ENCODE data around the gene ARF4.

ARF4 gene

GRCh38 chr3:57605683-57606082, 8.5 kb upstream of the ARF4 start:
- no peaks in the 10 kb centered on the region for H3K79me2 ChIP-seq (ENCODE audit: insufficient read depth, low read length)
- H3K9me3 ChIP-seq (ENCODE audit: low read length), result peaks cover 9% of the 10 kb centered on the region; the same call in 1 of the 2 replicates
- H3K27ac ChIP-seq (ENCODE audit: low read depth, low read length, poor library complexity, severe bottlenecking), result no peak overlapping the region

GRCh38 chr3:57604971-57605370, 7.8 kb upstream of the ARF4 start:
- no peak overlapping the region for H2AFZ ChIP-seq (ENCODE audit: low read length)
- no peaks in the 10 kb centered on the region for H3K27me3 ChIP-seq (ENCODE audit: insufficient read depth, low read length)
- no peaks in the 10 kb centered on the region for H3K9me2 ChIP-seq (ENCODE audit: low read depth, low read length)
- no peak overlapping the region for H3K27ac ChIP-seq (ENCODE audit: low read depth, low read length, poor library complexity, severe bottlenecking)
- peaks cover 7% of the 10 kb centered on the region for H3K36me3 ChIP-seq (ENCODE audit: insufficient read depth, low read length)
- no peaks in the 10 kb centered on the region for H3F3A ChIP-seq (ENCODE audit: insufficient read depth, low read length)
- no peaks in the 10 kb centered on the region for H4K20me1 ChIP-seq (ENCODE audit: insufficient read depth, low read length)
- no peak overlapping the region for H3K4me3 ChIP-seq (ENCODE audit: low read depth, low read length, poor library complexity, severe bottlenecking)
- TF ChIP-seq EZH2 (IDR thresholded peaks at IDR 0.05; ENCODE audit: borderline replicate concordance, low read length) (no peak), CTCF (IDR thresholded peaks at IDR 0.05; ENCODE audit: low read length) (no peak)
- H3K9me3 ChIP-seq (ENCODE audit: low read length), result peaks cover 9% of the 10 kb centered on the region; the same call in 1 of the 2 replicates
- no peaks in the 10 kb centered on the region for H3K4me1 ChIP-seq (ENCODE audit: insufficient read depth, low read length, severe bottlenecking)
- H3K9ac ChIP-seq (ENCODE audit: low read length), result no peak overlapping the region
- no peak overlapping the region for H3K4me2 ChIP-seq (ENCODE audit: low read length)
- H3K79me2 ChIP-seq (ENCODE audit: insufficient read depth, low read length), result no peaks in the 10 kb centered on the region

More at GRCh38 chr3:57605683-57606082, 8.5 kb upstream of the ARF4 start:
- Histone ChIP-seq H3K4me1 (ENCODE audit: insufficient read depth, low read length, severe bottlenecking) (no peaks in the 10 kb centered on the region), H3K36me3 (ENCODE audit: insufficient read depth, low read length) (peaks cover 7% of the 10 kb centered on the region), H3K9ac (ENCODE audit: low read length) (no peak overlapping the region), H3K9me2 (ENCODE audit: low read depth, low read length) (no peaks in the 10 kb centered on the region), H3F3A (ENCODE audit: insufficient read depth, low read length) (no peaks in the 10 kb centered on the region), H2AFZ (ENCODE audit: low read length) (no peak overlapping the region), H3K4me3 (ENCODE audit: low read depth, low read length, poor library complexity, severe bottlenecking) (no peak overlapping the region), H3K4me2 (ENCODE audit: low read length) (no peak overlapping the region), H4K20me1 (ENCODE audit: insufficient read depth, low read length) (no peaks in the 10 kb centered on the region), H3K27me3 (ENCODE audit: insufficient read depth, low read length) (no peaks in the 10 kb centered on the region)
- TF ChIP-seq CTCF (IDR thresholded peaks at IDR 0.05; ENCODE audit: low read length) (no peak), EZH2 (IDR thresholded peaks at IDR 0.05; ENCODE audit: borderline replicate concordance, low read length) (no peak)

- Histone ChIP-seq H2AFZ (ENCODE audit: low read length) (no peak overlapping the region), H3K4me1 (ENCODE audit: insufficient read depth, low read length, severe bottlenecking) (peaks cover 17% of the 10 kb centered on the region), H4K20me1 (ENCODE audit: insufficient read depth, low read length) (no peaks in the 10 kb centered on the region), H3K79me2 (ENCODE audit: insufficient read depth, low read length) (peaks cover 26% of the 10 kb centered on the region), H3K9me3 (ENCODE audit: low read length) (peaks cover 5% of the 10 kb centered on the region; the same call in 1 of the 2 replicates), H3K9ac (ENCODE audit: low read length) (no peak overlapping the region), H3K27me3 (ENCODE audit: insufficient read depth, low read length) (no peaks in the 10 kb centered on the region), H3F3A (ENCODE audit: insufficient read depth, low read length) (no peaks in the 10 kb centered on the region), H3K36me3 (ENCODE audit: insufficient read depth, low read length) (peaks cover 5% of the 10 kb centered on the region; the same call in 1 of the 2 replicates), H3K27ac (ENCODE audit: low read depth, low read length, poor library complexity, severe bottlenecking) (no peak overlapping the region), H3K9me2 (ENCODE audit: low read depth, low read length) (no peaks in the 10 kb centered on the region), H3K4me2 (ENCODE audit: low read length) (no peak overlapping the region), H3K4me3 (ENCODE audit: low read depth, low read length, poor library complexity, severe bottlenecking) (no peak overlapping the region)
- no peak for TF ChIP-seq CTCF (IDR thresholded peaks at IDR 0.05; ENCODE audit: low read length)
- no peak for TF ChIP-seq EZH2 (IDR thresholded peaks at IDR 0.05; ENCODE audit: borderline replicate concordance, low read length)
Observed at GRCh38 chr3:57600195-57600594, 3.1 kb upstream of the ARF4 start.
